Kidney tubule cell (primary cell): ENCODE results near the gene TAF3.

ENCODE experiments used
- DNase-seq: peaks from one replicate; pipeline ENCODE4 v3.0.0-alpha.2; 2018; ENCODE audit warnings: low spot score

The TAF3 gene

GRCh38 chr10:7937315-7937945 lies 119.1 kb downstream of the TAF3 start:
- DNase-seq, result peak; percentile 55

DNA sequence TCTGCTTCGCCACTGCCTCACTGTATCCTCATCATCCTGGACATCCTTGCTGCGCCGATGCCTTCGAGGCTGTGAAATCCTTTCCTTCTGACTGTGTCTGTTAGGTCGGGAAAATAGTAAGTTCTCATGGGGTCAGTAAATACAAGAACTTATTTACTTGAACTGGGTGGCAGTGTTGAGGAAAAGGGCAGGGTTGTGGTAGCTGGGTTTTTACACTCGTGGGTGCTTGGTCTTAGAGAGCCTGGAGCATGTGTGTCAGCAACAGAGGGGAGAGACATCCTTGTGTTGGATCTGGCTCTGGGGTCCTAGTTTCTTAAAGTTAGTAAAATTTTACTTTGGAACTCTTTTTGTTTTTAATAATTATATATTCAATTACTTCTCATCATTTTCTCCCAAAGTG lies 123.3 kb downstream of the TAF3 start:
- no peak for DNase-seq

DNA sequence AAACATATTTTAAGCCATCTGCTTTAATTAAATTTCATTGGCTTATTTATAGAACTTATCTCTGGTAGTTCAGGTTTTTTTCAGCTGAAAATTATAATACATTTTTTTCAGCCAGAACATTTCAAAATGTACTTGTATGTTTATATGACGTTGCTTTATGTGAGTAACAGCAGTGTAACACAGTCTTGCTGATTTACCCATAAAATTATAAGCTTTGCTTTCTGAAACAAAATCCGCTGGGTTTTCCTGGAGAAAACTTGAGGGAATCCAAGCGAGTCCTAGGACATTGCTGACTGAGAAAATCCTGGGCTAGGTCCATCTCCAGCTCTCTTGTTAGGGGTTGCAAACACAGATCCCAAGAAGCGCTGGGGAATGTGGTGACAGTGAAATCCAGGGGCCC lies 124.0 kb downstream of the TAF3 start:
- no peak for DNase-seq

GRCh38 chr10:7942859-7943258 lies 124.6 kb downstream of the TAF3 start:
- no peak for DNase-seq

- DNase-seq, result no peak
These were observed 125.8 kb downstream of the TAF3 start for GRCh38 chr10:7944215-7944480.

GRCh38 chr10:7944537-7944936 lies 126.2 kb downstream of the TAF3 start:
- no peak for DNase-seq

DNA sequence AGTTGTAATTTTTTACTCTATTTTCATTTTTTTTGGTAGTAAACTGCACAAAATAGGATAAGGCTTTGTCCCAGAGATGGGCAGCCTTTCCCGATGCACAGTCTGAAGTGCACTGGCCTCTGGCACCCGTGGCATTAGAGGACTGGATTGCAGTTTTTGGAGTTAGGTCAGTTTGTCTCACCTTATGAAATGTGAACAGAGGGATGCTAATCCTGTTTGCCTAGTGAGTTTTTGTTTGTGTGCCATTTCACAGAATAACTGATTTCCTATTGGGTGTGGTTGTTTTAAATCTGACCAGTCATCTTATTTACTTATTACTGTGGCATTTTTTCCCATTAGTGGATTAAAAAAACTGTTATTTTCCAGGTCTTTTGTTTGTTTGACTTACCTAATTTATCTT lies 126.7 kb downstream of the TAF3 start:
- no peak for DNase-seq

GRCh38 chr10:7945469-7946187 lies 127.3 kb downstream of the TAF3 start:
- peak; percentile 19 for DNase-seq

DNA sequence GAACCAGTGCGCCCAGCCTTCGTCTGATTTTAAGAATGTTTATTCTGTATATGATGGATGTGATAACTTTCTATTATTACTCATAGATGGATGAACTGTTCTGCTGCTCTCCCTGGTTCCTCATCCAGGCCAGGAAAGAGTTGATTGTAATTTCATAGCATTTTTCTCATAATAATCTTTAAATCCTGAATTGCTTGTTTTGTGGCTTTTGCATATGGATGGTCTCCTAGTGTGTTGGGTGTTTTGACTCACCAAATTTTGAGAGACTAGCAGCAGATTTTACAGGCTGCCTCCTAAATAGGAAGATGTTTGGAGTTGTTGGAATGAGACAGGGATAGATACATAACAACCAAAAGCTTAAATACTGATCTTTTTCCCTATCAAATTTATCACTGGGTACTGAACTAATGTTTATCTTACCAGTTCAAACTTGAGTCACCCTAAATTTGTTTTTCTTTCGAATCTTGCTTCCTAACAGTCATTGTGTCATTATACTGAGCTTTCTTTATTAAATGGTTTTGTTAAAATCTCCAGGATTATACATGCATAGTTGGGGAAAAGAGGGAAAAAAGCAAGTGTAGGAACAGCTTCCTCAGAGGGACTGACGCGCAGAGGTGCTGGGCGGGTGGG lies 130.2 kb downstream of the TAF3 start:
- no peak for DNase-seq

GRCh38 chr10:7950981-7951847 lies 132.9 kb downstream of the TAF3 start:
- no peak for DNase-seq

GRCh38 chr10:7952266-7952665 lies 134.0 kb downstream of the TAF3 start:
- no peak for DNase-seq

GRCh38 chr10:7953447-7953846 lies 135.1 kb downstream of the TAF3 start:
- DNase-seq, result no peak

DNA sequence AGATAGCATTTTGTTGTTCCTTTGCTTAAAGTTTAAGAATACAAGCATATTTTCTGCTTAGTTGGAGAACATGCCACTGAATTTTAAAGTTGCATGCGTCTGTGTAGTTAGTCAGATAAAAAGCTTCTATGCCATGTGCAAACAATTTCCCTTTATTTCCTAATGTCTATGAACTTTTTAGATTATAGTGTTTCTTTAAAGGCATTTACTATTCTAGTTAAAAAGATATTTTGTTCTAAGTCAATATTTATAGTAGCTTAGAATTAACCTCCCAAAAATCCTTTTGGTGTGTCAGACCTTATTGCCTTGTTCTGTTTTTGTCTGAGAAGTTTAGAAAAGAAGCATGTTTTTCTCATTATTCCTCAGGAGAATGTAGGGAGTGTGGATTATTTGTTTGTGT lies 137.1 kb downstream of the TAF3 start:
- no peak for DNase-seq

GRCh38 chr10:7956508-7956907 lies 138.2 kb downstream of the TAF3 start:
- DNase-seq, result peak; percentile 55

GRCh38 chr10:7957591-7957990 lies 139.3 kb downstream of the TAF3 start:
- DNase-seq, result no peak

- no peak for DNase-seq
These were observed 140.1 kb downstream of the TAF3 start for GRCh38 chr10:7958442-7958841.

- DNase-seq, result no peak
These were observed 141.8 kb downstream of the TAF3 start for GRCh38 chr10:7960108-7960507.

GRCh38 chr10:7962592-7962991 lies 144.3 kb downstream of the TAF3 start:
- DNase-seq, result no peak

DNA sequence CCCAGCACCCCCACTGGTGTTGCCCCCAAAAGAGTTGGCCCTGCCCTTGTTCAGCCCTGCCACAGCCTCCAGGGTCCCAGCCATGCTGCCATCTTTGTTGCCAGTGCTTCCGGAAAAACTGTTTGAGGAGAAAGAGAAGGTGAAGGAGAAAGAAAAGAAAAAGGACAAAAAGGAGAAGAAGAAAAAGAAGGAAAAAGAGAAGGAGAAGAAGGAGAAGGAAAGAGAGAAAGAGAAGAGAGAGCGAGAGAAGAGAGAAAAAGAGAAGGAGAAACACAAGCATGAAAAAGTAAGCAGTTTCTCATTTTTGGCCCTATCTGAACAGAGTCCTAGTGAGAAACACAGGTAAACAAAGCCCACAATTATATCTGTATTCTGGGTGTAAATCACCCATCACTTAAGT lies 147.2 kb downstream of the TAF3 start:
- no peak for DNase-seq

- peak; percentile 26 for DNase-seq
These were observed 148.7 kb downstream of the TAF3 start for GRCh38 chr10:7967035-7967434.

- no peak for DNase-seq
These were observed 150.3 kb downstream of the TAF3 start for GRCh38 chr10:7968510-7969112.

- DNase-seq, result no peak
These were observed 151.3 kb downstream of the TAF3 start for GRCh38 chr10:7969623-7970022.
